PFSK-1 (cell line): ENCODE measurements around the gene CRYZL1.

Experiments used
- FOXP2 ChIP-seq: optimal IDR thresholded peaks from 2 replicates; pipeline ENCODE3; 2011; ENCODE audit warnings: borderline replicate concordance, control low read depth, inconsistent platforms; ENCODE audit not compliant: insufficient read depth; ENCODE audit errors: extremely low read length, extremely low read depth
- POLR2AphosphoS5 ChIP-seq: IDR thresholded peaks from 2 replicates; pipeline ENCODE4 v1.6.1; 2012; ENCODE audit warnings: low read depth, mild to moderate bottlenecking, control low read depth, low read length, moderate library complexity
- REST ChIP-seq, 2 experiments: IDR thresholded peaks; 2 replicates each; pipeline versions ENCODE4 v1.6.1 to v1.8.0; 2011 to 2012; ENCODE audit warnings: low read depth in 2 of 2, low read length in 2 of 2, control low read depth in 1 of 2, inconsistent platforms in 1 of 2, mild to moderate bottlenecking in 1 of 2, moderate library complexity in 1 of 2; ENCODE audit not compliant: insufficient read depth in 1 of 2
- TAF1 ChIP-seq: IDR thresholded peaks from 2 replicates; pipeline ENCODE4 v1.6.1; 2012; ENCODE audit warnings: low read length, control low read depth, borderline replicate concordance; ENCODE audit not compliant: insufficient read depth

GRCh38 chr21:33578959-33579542 lies 62.5 kb downstream of the CRYZL1 start:
- TF ChIP-seq TAF1 (no peak), POLR2AphosphoS5 (peak; percentile 78), REST (IDR thresholded peaks at IDR 0.05; ENCODE audit: insufficient read depth in 1 of 2, low read depth in 2 of 2, low read length in 2 of 2) (no peak), FOXP2 (no peak)
